Caco-2 (cell line): Measurements from ENCODE around the gene CRACR2A. TPM values are rescaled to one million over a fixed set of nuclear protein-coding genes. Genes with fewer than 3 reads are reported as not detected.

ENCODE experiments used
- BruUV-seq: library from RNA; stranded (reverse); fragments of 400-500 nt; replicated peaks from 2 replicates; lab custom pipeline; 2021; lab: Mats Ljungman, UMichigan
- CTCF ChIA-PET: fragments of 300-600 bp; sonication (Branson Sonifier 250); formaldehyde crosslinking; loops from one replicate; lab custom pipeline; 2022; ENCODE audit warnings: antibody characterized with exemption; lab: Charles Lee
- POLR2A ChIA-PET: fragments of 300-600 bp; sonication (Branson Sonifier 250); formaldehyde crosslinking; loops from one replicate; lab custom pipeline; 2022; ENCODE audit warnings: antibody characterized with exemption; lab: Charles Lee
- DNase-seq, 2 experiments: peaks; one replicate each; pipeline versions ENCODE4 v3.0.0 to v3.0.0-alpha.2; 2020 to 2022
- H3K27me3 ChIP-seq: replicated peaks from 2 replicates; pipeline ENCODE4 v1.6.0; 2011; ENCODE audit warnings: low read length; ENCODE audit not compliant: control insufficient read depth, insufficient read depth
- H3K36me3 ChIP-seq: 2 replicates; pipeline ENCODE4 v1.5.1; 2011; ENCODE audit warnings: low read length; ENCODE audit not compliant: control insufficient read depth, insufficient read depth
- H3K4me1 ChIP-seq: fragments of 250-450 bp; sonication (Bioruptor Pico); 2 replicates; pipeline ENCODE4 v1.5.1; 2020; ENCODE audit warnings: mild to moderate bottlenecking
- H3K4me3 ChIP-seq: 2 replicates; pipeline ENCODE4 v1.5.1; 2011; ENCODE audit warnings: low read depth, mild to moderate bottlenecking, control low read depth, low read length
- H3K9me3 ChIP-seq: fragments of 250-450 bp; sonication (Bioruptor Pico); 2 replicates; pipeline ENCODE4 v1.5.1; 2020; ENCODE audit warnings: mild to moderate bottlenecking, moderate library complexity
- H3K27ac Mint-ChIP-seq: one replicate; pipeline ENCODE4 v1.8.0; 2022; ENCODE audit warnings: mixed read lengths; ENCODE audit not compliant: unreplicated experiment
- H3K27me3 Mint-ChIP-seq: one replicate; pipeline ENCODE4 v1.8.0; 2022; ENCODE audit warnings: mixed read lengths; ENCODE audit not compliant: insufficient read depth, unreplicated experiment
- H3K36me3 Mint-ChIP-seq: one replicate; pipeline ENCODE4 v1.8.0; 2022; ENCODE audit warnings: mild to moderate bottlenecking, mixed read lengths; ENCODE audit not compliant: insufficient read depth, unreplicated experiment
- H3K4me1 Mint-ChIP-seq: one replicate; pipeline ENCODE4 v1.8.0; 2022; ENCODE audit warnings: low read depth, mixed read lengths; ENCODE audit not compliant: unreplicated experiment
- H3K4me3 Mint-ChIP-seq: one replicate; pipeline ENCODE4 v1.8.0; 2022; ENCODE audit warnings: mild to moderate bottlenecking, moderate library complexity, mixed read lengths; ENCODE audit not compliant: unreplicated experiment
- H3K9me3 Mint-ChIP-seq: one replicate; pipeline ENCODE4 v1.8.0; 2022; ENCODE audit warnings: mixed read lengths; ENCODE audit not compliant: unreplicated experiment
- intact Hi-C: fragments of 100-400 bp; cut with micrococcal nuclease; formaldehyde crosslinking; loops from one replicate; pipeline ENCODE4 v1.10.0; 2022; ENCODE audit not compliant: unreplicated experiment
- total RNA-seq: library from RNA; stranded (reverse); gene quantifications from 2 replicates; pipeline ENCODE4 v1.2.3, GENCODE V29; 2022
- TF ChIP-seq, protein P1 (sequence below), 2 experiments: fragments of 200-600 bp in 1 of 2; IDR thresholded peaks; 1 replicate in 1 of 2; 2 replicates in 1 of 2; pipeline versions ENCODE4 v1.5.1 to v1.8.0; 2011 to 2022; ENCODE audit warnings: antibody characterized with exemption in 1 of 2, control low read depth in 1 of 2, inconsistent platforms in 1 of 2, low read depth in 1 of 2, low read length in 1 of 2, mild to moderate bottlenecking in 1 of 2, moderate library complexity in 1 of 2; ENCODE audit not compliant: insufficient read depth in 1 of 2, severe bottlenecking in 1 of 2, unreplicated experiment in 1 of 2

Gene CRACR2A
- total RNA-seq, 1 experiment from 2014 or later, result 16.5 TPM

DNA sequence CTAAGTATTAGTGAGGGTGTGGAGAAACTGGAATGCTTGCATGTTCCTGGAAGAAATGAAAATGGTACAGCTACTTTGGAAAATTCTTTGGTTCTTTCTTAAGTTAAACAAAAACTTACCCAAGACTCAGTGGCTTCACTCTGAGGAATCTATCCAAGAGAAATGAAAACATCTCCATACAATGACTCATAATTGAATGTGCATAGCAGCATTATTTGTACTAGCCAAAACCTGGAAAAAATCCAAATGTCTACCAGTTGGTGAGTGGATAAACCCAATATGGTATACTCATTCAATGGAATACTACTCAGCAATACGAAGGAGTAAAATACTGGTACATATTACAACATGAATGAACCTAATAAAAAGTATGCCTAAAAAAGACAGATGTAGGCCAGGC, 18.0 kb upstream of the CRACR2A start:
- TF ChIP-seq, protein P1, sequence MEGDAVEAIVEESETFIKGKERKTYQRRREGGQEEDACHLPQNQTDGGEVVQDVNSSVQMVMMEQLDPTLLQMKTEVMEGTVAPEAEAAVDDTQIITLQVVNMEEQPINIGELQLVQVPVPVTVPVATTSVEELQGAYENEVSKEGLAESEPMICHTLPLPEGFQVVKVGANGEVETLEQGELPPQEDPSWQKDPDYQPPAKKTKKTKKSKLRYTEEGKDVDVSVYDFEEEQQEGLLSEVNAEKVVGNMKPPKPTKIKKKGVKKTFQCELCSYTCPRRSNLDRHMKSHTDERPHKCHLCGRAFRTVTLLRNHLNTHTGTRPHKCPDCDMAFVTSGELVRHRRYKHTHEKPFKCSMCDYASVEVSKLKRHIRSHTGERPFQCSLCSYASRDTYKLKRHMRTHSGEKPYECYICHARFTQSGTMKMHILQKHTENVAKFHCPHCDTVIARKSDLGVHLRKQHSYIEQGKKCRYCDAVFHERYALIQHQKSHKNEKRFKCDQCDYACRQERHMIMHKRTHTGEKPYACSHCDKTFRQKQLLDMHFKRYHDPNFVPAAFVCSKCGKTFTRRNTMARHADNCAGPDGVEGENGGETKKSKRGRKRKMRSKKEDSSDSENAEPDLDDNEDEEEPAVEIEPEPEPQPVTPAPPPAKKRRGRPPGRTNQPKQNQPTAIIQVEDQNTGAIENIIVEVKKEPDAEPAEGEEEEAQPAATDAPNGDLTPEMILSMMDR (IDR thresholded peaks at IDR 0.05; ENCODE audit: insufficient read depth in 1 of 2, low read depth in 1 of 2, low read length in 1 of 2, severe bottlenecking in 1 of 2, unreplicated experiment in 1 of 2), result no peak

DNA sequence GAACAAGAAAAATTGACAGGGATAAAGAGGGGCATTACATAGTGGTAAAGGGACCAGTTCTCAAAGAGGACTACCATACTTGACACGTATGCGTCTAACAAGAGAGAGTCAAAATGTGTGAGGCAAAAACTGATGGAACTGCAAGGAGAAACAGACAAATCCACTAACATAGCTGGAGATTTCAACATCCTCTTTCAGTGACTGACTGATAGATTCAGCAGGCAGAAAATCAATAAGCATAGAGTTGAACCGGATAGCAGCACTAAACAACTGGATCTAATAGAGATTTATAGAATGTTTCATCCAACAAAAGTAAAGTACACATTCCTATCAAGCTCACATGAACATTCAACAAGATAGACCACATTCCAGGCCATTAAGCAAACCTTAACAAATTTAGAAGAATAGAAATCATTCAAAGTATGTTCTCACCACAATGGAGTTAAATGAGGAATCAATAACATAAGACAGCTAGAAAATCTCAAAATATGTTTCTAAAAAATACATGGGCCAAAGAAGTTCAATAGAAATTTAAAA, 16.1 kb upstream of the CRACR2A start:
- H3K9me3 Mint-ChIP-seq, result no peaks in the 10 kb centered on the region
- DNase-seq, result peak in 1 of 2 experiments; percentile 12
- H3K4me3 Mint-ChIP-seq, result no peak overlapping the region
- H3K36me3 Mint-ChIP-seq, result peaks cover 6% of the 10 kb centered on the region
- POLR2A ChIA-PET, result no interaction called here
- H3K27ac Mint-ChIP-seq, result no peak overlapping the region
- TF ChIP-seq, protein P1 (IDR thresholded peaks at IDR 0.05; ENCODE audit: insufficient read depth in 1 of 2, low read depth in 1 of 2, low read length in 1 of 2, severe bottlenecking in 1 of 2, unreplicated experiment in 1 of 2), result no peak
- peaks cover 10% of the 10 kb centered on the region for H3K27me3 Mint-ChIP-seq
- H3K4me1 Mint-ChIP-seq, result no peaks in the 10 kb centered on the region
- no peaks in the 10 kb centered on the region for H3K4me1 ChIP-seq
- CTCF ChIA-PET, result no interaction called here
- no peak overlapping the region for H3K4me3 ChIP-seq
- no TSS peak for BruUV-seq
- no peaks in the 10 kb centered on the region for H3K36me3 ChIP-seq
- intact Hi-C loops, result no loop called here
- no peaks in the 10 kb centered on the region for H3K9me3 ChIP-seq
- H3K27me3 ChIP-seq, result no peaks in the 10 kb centered on the region

More for the DNA sequence above, 18.0 kb upstream of the CRACR2A start:
- ChIA-PET CTCF (no interaction called here), POLR2A (no interaction called here)
- no TSS peak for BruUV-seq
- Mint-ChIP-seq H3K9me3 (no peaks in the 10 kb centered on the region), H3K27ac (no peak overlapping the region), H3K36me3 (peaks cover 6% of the 10 kb centered on the region), H3K27me3 (peaks cover 10% of the 10 kb centered on the region), H3K4me1 (no peaks in the 10 kb centered on the region), H3K4me3 (no peak overlapping the region)
- no peaks in the 10 kb centered on the region for H3K27me3 ChIP-seq
- intact Hi-C loops, result loop anchor here (10.0 kb wide), 1 partner anchor 276 kb away; the partner anchor contains the start of gene PRMT8
- H3K36me3 ChIP-seq, result no peaks in the 10 kb centered on the region
- DNase-seq, result no peak
- no peaks in the 10 kb centered on the region for H3K4me1 ChIP-seq
- no peak overlapping the region for H3K4me3 ChIP-seq
- H3K9me3 ChIP-seq, result no peaks in the 10 kb centered on the region

DNA sequence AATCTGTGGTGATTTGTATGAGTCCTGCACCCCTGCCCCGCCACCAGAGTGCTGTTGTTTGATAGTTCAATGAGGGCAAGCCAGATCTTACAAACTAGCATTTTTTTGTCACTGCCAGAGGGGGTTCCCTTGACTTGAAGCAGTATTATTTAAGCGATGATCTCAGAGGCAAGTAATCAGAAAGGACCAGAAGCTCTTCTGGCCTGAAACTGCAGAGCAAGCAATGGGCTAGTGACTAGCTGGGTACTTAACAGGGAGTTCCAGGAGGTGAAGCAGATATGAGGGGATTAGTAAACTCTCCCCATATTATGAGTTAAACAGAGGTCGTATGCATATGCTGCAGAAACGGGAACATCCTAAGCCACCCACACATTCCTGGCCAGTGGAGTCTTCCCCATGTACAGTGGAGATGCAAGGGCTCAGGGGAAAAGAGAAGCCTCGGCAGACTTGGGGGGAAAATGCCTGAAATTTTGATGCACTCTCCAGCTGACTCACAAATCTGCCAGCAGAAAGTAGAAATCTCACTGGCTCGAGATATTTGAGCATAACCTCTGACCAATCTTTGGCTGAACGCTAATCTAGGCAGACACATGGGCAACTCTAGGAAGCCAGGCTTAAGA, 8.3 kb upstream of the CRACR2A start:
- Histone ChIP-seq H3K4me1 (no peaks in the 10 kb centered on the region), H3K36me3 (no peaks in the 10 kb centered on the region), H3K9me3 (peaks cover 7% of the 10 kb centered on the region; the same call in 1 of the 2 replicates), H3K27me3 (no peaks in the 10 kb centered on the region; the same call in 1 of the 2 replicates), H3K4me3 (no peak overlapping the region)
- intact Hi-C loops, result no loop called here
- POLR2A ChIA-PET, result no interaction called here
- CTCF ChIA-PET, result no interaction called here
- no TSS peak for BruUV-seq
- DNase-seq, result no peak
- Mint-ChIP-seq H3K4me3 (no peak overlapping the region), H3K27me3 (peaks cover 2% of the 10 kb centered on the region), H3K27ac (no peak overlapping the region), H3K4me1 (no peaks in the 10 kb centered on the region), H3K9me3 (no peaks in the 10 kb centered on the region), H3K36me3 (no peaks in the 10 kb centered on the region)
- TF ChIP-seq, protein P1 (IDR thresholded peaks at IDR 0.05; ENCODE audit: insufficient read depth in 1 of 2, low read depth in 1 of 2, low read length in 1 of 2, severe bottlenecking in 1 of 2, unreplicated experiment in 1 of 2), result no peak
